Measurements from ENCODE around the gene SLCO3A1.

DNA sequence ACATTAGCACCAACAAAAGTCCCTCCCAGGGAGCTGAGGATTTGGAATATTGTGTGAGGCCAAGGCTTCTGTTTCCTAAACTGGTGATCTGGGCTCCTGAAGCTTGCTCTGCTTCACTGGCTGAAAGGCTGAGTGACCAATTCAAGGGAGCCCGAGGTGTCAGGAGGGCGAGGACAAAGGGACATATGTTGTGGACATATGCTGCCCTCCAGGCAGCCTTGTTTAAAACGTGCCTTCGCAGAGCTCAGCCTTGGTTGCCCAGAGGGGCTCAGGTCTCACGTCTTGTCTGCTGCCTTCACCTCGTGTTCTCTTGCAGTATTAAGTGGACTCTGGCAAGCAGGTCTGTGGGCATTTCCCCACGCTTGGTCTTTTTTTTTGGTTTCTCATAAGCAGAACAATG, 7.0 kb downstream of the SLCO3A1 start:
- TF ChIP-seq, protein P1, sequence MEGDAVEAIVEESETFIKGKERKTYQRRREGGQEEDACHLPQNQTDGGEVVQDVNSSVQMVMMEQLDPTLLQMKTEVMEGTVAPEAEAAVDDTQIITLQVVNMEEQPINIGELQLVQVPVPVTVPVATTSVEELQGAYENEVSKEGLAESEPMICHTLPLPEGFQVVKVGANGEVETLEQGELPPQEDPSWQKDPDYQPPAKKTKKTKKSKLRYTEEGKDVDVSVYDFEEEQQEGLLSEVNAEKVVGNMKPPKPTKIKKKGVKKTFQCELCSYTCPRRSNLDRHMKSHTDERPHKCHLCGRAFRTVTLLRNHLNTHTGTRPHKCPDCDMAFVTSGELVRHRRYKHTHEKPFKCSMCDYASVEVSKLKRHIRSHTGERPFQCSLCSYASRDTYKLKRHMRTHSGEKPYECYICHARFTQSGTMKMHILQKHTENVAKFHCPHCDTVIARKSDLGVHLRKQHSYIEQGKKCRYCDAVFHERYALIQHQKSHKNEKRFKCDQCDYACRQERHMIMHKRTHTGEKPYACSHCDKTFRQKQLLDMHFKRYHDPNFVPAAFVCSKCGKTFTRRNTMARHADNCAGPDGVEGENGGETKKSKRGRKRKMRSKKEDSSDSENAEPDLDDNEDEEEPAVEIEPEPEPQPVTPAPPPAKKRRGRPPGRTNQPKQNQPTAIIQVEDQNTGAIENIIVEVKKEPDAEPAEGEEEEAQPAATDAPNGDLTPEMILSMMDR (IDR thresholded peaks at IDR 0.05): no peak
- no peak for TF ChIP-seq POLR2A (IDR thresholded peaks at IDR 0.05)
